Right lobe of liver (tissue), 6 donors: ENCODE measurements around the gene MATN1. TPM values are rescaled to one million over a fixed set of nuclear protein-coding genes. Genes with fewer than 3 reads are reported as not detected.

Source experiments
- ATAC-seq, 4 donors: fragments of 200-7000 bp; cut with Tn5 transposase; one replicate each; pipeline ENCODE4 v1.9.1; 2020; ENCODE audit warnings: mild to moderate bottlenecking in 4 of 4, moderate library complexity in 4 of 4
- DNase-seq, 3 donors: peaks; one replicate each; pipeline ENCODE4 v3.0.0-alpha.2; 2020
- H3K27ac ChIP-seq, 3 donors: fragments of 200-600 bp; one replicate each; pipeline ENCODE4 v1.8.0; 2022
- H3K27me3 ChIP-seq, 2 donors: fragments of 200-600 bp; one replicate each; pipeline ENCODE4 v1.8.0; 2022
- H3K36me3 ChIP-seq, 4 donors: fragments of 200-600 bp; sonication (generic) in 1 of 4; one replicate each; pipeline versions ENCODE4 v1.5.1 to v1.8.0; 2017 to 2022; ENCODE audit warnings: control low read depth in 1 of 4
- H3K4me1 ChIP-seq, 4 donors: fragments of 200-600 bp; sonication (generic) in 1 of 4; one replicate each; pipeline versions ENCODE4 v1.5.1 to v1.8.0; 2017 to 2022; ENCODE audit warnings: control low read depth in 1 of 4
- H3K4me3 ChIP-seq, 3 donors: fragments of 200-600 bp; one replicate each; pipeline ENCODE4 v1.8.0; 2022
- H3K9me3 ChIP-seq, 4 donors: fragments of 200-600 bp; sonication (generic) in 1 of 4; one replicate each; pipeline versions ENCODE4 v1.5.1 to v1.8.0; 2017 to 2022; ENCODE audit warnings: control low read depth in 1 of 4
- POLR2A ChIP-seq: fragments of 450-650 bp; IDR thresholded peaks from one replicate; pipeline ENCODE4 v1.6.1; 2017; ENCODE audit warnings: antibody characterized with exemption, mild to moderate bottlenecking
- WGBS: methylation state at CpG from one replicate; pipeline ENCODE4 v1.1.6; 2018; ENCODE audit warnings: low coverage, low lambda C conversion rate; ENCODE audit not compliant: insufficient coverage; ENCODE audit errors: missing lambda C conversion rate; 5-methylcytosine and 5-hydroxymethylcytosine counted together
- intact Hi-C, 2 donors: fragments of 100-400 bp; cut with DNase I; formaldehyde crosslinking; loops; one replicate each; pipeline versions ENCODE4 v1.11.2 to v1.14.1; 2022
- total RNA-seq, 6 experiments: library from RNA; depleted of rRNA in 2 of 6; stranded (reverse); fragments of >200 nt in 2 of 6; fragmentation: NEBNext Ultra II Directional in 3 of 6; extraction: Animal tissue kit (Norgen Biotek cat#: 25700) in 3 of 6; gene quantifications; one replicate each; pipeline versions ENCODE4 v1.1.0 to v1.2.4, GENCODE V29; 2016 to 2023
- TF ChIP-seq, protein P1 (sequence below), 4 donors: fragments of 200-600 bp in 3 of 4; fragments of 450-650 bp in 1 of 4; IDR thresholded peaks; one replicate each; pipeline versions ENCODE4 v1.5.1 to v1.8.0; 2016 to 2022; ENCODE audit warnings: antibody characterized with exemption in 4 of 4, mild to moderate bottlenecking in 2 of 4
- donor health status: DM: no; HTN: yes; CAD: no.
- donor health status: DM: no; HTN: no; CAD: no.
- donor health status: DM: no; HTN: no; CAD: no.
- donor health status: DM: no; HTN: yes; CAD: no.
- donor health status: DM: no; HTN: yes; CAD: no.

Gene MATN1
- total RNA-seq, 6 experiments from 2014 or later, result not detected

DNA sequence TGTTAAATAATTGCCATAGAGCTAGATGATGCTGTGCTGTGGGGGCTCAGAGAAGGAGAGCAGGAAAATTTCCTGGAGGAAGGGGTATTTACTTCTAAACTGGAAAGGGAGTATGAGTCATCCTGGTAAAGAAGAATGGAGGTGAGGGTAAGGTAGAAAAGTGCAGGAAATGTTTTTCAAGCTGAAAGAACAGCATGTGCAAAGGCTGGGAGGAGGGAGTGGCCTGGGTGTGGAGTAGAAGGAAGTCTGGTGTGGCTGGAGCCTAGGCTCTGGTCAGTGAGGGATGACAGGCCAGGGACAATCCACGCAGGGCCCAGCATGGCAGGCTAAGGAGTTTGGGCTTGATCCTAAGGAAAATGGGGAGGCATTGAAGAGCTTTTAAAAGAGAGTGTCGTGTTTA lies 45.9 kb downstream of the MATN1 start:
- H3K27ac ChIP-seq, result no peak overlapping the region

GRCh38 chr1:30675761-30676160 lies 47.6 kb downstream of the MATN1 start:
- Histone ChIP-seq H3K36me3 (no peaks in the 10 kb centered on the region), H3K4me1 (peaks cover 0 to 8% (median 0%) of the 10 kb centered on the region in 4 donors), H3K9me3 (no peaks in the 10 kb centered on the region), H3K27ac (no peak overlapping the region), H3K27me3 (no peaks in the 10 kb centered on the region), H3K4me3 (no peak overlapping the region)
- WGBS, result 56% methylated on average over 2 of the region's 2 CpGs
- TF ChIP-seq, protein P1, sequence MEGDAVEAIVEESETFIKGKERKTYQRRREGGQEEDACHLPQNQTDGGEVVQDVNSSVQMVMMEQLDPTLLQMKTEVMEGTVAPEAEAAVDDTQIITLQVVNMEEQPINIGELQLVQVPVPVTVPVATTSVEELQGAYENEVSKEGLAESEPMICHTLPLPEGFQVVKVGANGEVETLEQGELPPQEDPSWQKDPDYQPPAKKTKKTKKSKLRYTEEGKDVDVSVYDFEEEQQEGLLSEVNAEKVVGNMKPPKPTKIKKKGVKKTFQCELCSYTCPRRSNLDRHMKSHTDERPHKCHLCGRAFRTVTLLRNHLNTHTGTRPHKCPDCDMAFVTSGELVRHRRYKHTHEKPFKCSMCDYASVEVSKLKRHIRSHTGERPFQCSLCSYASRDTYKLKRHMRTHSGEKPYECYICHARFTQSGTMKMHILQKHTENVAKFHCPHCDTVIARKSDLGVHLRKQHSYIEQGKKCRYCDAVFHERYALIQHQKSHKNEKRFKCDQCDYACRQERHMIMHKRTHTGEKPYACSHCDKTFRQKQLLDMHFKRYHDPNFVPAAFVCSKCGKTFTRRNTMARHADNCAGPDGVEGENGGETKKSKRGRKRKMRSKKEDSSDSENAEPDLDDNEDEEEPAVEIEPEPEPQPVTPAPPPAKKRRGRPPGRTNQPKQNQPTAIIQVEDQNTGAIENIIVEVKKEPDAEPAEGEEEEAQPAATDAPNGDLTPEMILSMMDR (IDR thresholded peaks at IDR 0.05), result no peak
- TF ChIP-seq POLR2A, result no peak
- DNase-seq (no peak), ATAC-seq (peak in 2 of 4 donors; percentile 27 to 45)
- intact Hi-C loops, result no loop called here

More for the DNA sequence above, 45.9 kb downstream of the MATN1 start:
- Histone ChIP-seq H3K27me3 (no peaks in the 10 kb centered on the region), H3K4me3 (no peak overlapping the region), H3K4me1 (peaks cover 0 to 8% (median 0%) of the 10 kb centered on the region in 4 donors), H3K36me3 (no peaks in the 10 kb centered on the region), H3K9me3 (no peaks in the 10 kb centered on the region)
- ATAC-seq, result no peak
- intact Hi-C loops, result no loop called here
- TF ChIP-seq, protein P1 (IDR thresholded peaks at IDR 0.05), result no peak
- no peak for DNase-seq
- 87% methylated on average over 1 of the region's 2 CpGs for WGBS

DNA sequence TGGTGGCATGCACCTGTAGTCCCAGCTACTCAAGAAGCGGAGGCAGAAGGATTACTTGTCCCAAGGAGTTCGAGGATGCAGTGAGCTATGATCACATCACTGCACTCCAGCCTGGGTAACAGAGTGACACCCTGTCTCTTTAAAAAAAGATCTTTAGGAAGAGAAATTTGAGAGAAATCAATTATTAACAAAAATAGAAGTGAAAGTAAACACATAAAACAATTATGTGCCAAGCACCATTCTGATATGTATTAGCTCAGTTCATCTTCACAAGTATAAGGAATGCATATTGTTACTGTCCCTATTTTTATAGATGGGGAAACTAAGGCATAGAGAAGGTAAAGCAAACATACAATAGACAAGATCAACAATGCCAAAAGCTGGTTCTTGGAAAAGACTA lies 48.1 kb downstream of the MATN1 start:
- no peaks in the 10 kb centered on the region for H3K36me3 ChIP-seq
- intact Hi-C loops, result no loop called here
- 85% methylated on average over 2 of the region's 2 CpGs for WGBS
- no peak for TF ChIP-seq POLR2A
- TF ChIP-seq, protein P1 (IDR thresholded peaks at IDR 0.05), result no peak
- ATAC-seq (peak in 3 of 4 donors; percentile 22 to 65 (median 65)), DNase-seq (no peak)
- no peak overlapping the region for H3K4me3 ChIP-seq
- peaks cover 0 to 8% (median 0%) of the 10 kb centered on the region in 4 donors for H3K4me1 ChIP-seq
- no peaks in the 10 kb centered on the region for H3K9me3 ChIP-seq
- no peaks in the 10 kb centered on the region for H3K27me3 ChIP-seq
- H3K27ac ChIP-seq, result no peak overlapping the region

- 69% methylated on average over 3 of the region's 3 CpGs for WGBS
- Histone ChIP-seq H3K4me3 (no peak overlapping the region), H3K9me3 (no peaks in the 10 kb centered on the region), H3K27ac (no peak overlapping the region), H3K36me3 (no peaks in the 10 kb centered on the region), H3K27me3 (no peaks in the 10 kb centered on the region), H3K4me1 (peaks cover 0 to 8% (median 0%) of the 10 kb centered on the region in 4 donors)
- DNase-seq (no peak), ATAC-seq (no peak)
- intact Hi-C loops, result no loop called here
- no peak for TF ChIP-seq POLR2A
- TF ChIP-seq, protein P1 (IDR thresholded peaks at IDR 0.05), result no peak
Measured at GRCh38 chr1:30673395-30673794, 50.0 kb downstream of the MATN1 start.

GRCh38 chr1:30672661-30673060 lies 50.7 kb downstream of the MATN1 start:
- Histone ChIP-seq H3K36me3 (no peaks in the 10 kb centered on the region), H3K9me3 (no peaks in the 10 kb centered on the region), H3K27ac (no peak overlapping the region), H3K4me1 (peaks cover 0 to 8% (median 0%) of the 10 kb centered on the region in 4 donors), H3K4me3 (no peak overlapping the region), H3K27me3 (no peaks in the 10 kb centered on the region)
- TF ChIP-seq, protein P1 (IDR thresholded peaks at IDR 0.05), result no peak
- no peak for TF ChIP-seq POLR2A
- WGBS, result 88% methylated on average over 1 of the region's 1 CpG
- DNase-seq, result no peak
- ATAC-seq, result no peak
- intact Hi-C loops, result no loop called here
